SK-N-MC (cell line): ENCODE data around the gene RNF8.
"Not testable (repeated sequence)": the region's sequence is repeated elsewhere in the genome, so short reads cannot be mapped to it uniquely, and the experiment has no call there.

Experiments used
- DNase-seq: peaks from one replicate; pipeline ENCODE4 v3.0.0-alpha.2; 2011; ENCODE audit warnings: low read depth, low spot score
- H3K27ac ChIP-seq: fragments of 200-600 bp; sonication (generic); 2 replicates; pipeline ENCODE4 v1.5.1; 2016; ENCODE audit warnings: mixed run types
- H3K36me3 ChIP-seq: fragments of 200-600 bp; sonication (generic); 2 replicates; pipeline ENCODE4 v1.6.1; 2017; ENCODE audit warnings: antibody characterized with exemption, low read length, mixed read lengths; ENCODE audit not compliant: insufficient read depth
- H3K4me3 ChIP-seq: fragments of 200-600 bp; sonication (generic); 2 replicates; pipeline ENCODE4 v1.5.1; 2016
- H3K9ac ChIP-seq: fragments of 200-600 bp; sonication (generic); 2 replicates; pipeline ENCODE4 v1.8.0; 2017; ENCODE audit warnings: mixed run types, mixed read lengths; ENCODE audit not compliant: insufficient read length
- H3K9me3 ChIP-seq: fragments of 200-600 bp; sonication (generic); 2 replicates; pipeline ENCODE4 v1.6.1; 2017; ENCODE audit warnings: low read depth, mild to moderate bottlenecking, antibody characterized with exemption, low read length, moderate library complexity, mixed read lengths
- EZH2 ChIP-seq: fragments of 200-600 bp; sonication (generic); IDR thresholded peaks from one replicate; pipeline ENCODE4 v1.6.1; 2017; ENCODE audit warnings: antibody characterized with exemption
- FOXP2 ChIP-seq: optimal IDR thresholded peaks from 2 replicates; pipeline ENCODE3; 2011; ENCODE audit warnings: mild to moderate bottlenecking, moderate library complexity; ENCODE audit not compliant: insufficient read depth; ENCODE audit errors: extremely low read length, control extremely low read depth
- POLR2AphosphoS5 ChIP-seq: IDR thresholded peaks from 2 replicates; pipeline ENCODE4 v1.6.1; 2012; ENCODE audit warnings: mild to moderate bottlenecking, low read depth, low read length, borderline replicate concordance

RNF8 gene

DNA sequence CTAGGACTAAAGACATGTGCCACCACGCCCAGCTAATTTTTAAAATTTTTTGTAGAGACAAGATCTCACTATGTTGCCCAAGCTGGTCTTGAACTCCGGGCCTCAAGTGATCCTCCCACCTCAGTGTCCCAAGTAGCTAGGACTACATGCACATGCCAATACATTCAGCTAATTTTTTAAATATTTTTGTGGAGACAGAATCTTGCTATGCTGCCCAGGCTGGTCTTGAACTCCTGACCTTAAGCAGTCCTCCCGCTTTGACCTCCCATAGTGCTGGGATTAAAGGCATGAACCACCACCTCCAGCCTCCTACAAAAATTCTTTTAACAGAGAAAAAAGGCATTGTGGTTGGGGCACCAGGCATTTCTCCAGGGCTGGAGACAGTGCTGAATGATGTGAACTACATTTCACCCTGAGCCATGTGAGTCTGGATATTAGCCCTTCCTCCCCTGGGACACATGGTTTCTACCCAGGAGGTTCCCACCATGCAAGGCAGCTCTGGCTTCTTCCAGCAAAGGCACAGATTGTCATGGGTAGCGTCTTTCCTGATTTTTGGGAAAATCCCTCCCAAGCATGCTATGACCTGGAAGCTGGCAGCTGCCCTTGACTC lies 42.9 kb downstream of the RNF8 start:
- DNase-seq, result no peak
- TF ChIP-seq POLR2AphosphoS5 (no peak), FOXP2 (no peak), EZH2 (no peak)
- Histone ChIP-seq H3K9me3 (no peaks in the 10 kb centered on the region), H3K4me3 (no peak overlapping the region), H3K36me3 (0 out of 2 replicates have a peak, but pooled peaks cover 5% of the 10 kb centered on the region), H3K9ac (no peak overlapping the region), H3K27ac (no peak overlapping the region)

DNA sequence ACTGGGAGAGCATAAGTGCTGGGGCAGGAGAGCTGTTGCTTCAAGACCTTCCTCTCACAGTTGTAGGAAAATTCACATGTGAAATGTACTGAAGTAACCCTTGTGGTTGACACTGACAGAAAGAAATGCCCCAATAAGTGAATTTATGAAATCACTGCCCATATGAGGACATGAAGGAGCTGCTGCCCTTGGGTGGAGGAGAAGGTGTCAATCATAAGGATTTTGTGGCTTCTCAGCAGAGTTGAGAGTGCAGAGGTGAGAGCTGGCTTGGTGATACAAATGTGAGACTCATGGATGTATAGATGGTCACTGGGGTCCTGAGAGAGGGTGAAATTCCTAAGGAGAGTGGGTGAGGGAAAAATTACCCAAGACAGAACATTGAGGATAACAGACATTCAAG lies 45.3 kb downstream of the RNF8 start:
- H3K36me3 ChIP-seq, result no peaks in the 10 kb centered on the region
- peak overlapping the region; percentile 60; the same call in 1 of the 2 replicates for H3K27ac ChIP-seq
- H3K4me3 ChIP-seq, result no peak overlapping the region
- TF ChIP-seq FOXP2, result no peak
- TF ChIP-seq POLR2AphosphoS5, result no peak
- TF ChIP-seq EZH2, result no peak
- DNase-seq, result no peak
- H3K9me3 ChIP-seq, result no peaks in the 10 kb centered on the region
- no peak overlapping the region for H3K9ac ChIP-seq

DNA sequence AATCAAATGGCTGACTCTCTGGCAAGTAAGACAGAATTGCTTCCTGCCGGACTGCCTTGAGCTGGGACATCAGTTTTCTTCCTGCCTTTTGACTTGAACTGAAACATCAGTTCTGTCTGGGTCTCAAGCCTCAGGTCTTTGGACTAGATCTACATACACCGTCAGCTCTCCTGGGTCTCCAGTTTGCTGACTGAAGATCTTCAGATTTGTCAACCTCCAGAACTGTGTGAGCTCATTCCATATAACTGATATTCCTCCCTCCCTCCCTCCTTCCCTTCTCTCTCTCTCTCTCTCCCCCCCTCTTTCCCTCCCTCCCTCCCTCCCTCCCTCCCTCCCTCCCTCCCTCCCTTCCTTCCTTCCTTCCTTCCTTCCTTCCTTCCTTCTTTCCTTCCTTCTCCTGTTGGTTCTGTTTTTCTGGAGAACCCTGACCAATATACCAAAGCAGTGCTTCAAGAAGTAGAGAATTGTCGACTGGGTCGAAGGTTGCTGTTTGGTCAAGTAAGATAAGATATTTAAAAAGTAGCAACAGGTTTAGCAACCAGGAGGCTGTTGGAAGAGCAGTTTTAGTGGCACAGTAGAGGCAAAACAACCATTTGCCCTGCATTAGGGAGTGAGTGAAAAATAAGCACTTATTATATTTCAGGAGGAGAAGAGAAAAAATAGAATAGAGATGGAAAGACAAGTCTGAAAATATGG lies 46.2 kb downstream of the RNF8 start:
- no peak for DNase-seq
- H3K27ac ChIP-seq, result peak overlapping the region; percentile 60; the same call in 1 of the 2 replicates
- TF ChIP-seq POLR2AphosphoS5 (no peak), FOXP2 (no peak), EZH2 (no peak)
- H3K4me3 ChIP-seq, result no peak overlapping the region
- no peaks in the 10 kb centered on the region for H3K9me3 ChIP-seq
- no peak overlapping the region for H3K9ac ChIP-seq
- H3K36me3 ChIP-seq, result no peaks in the 10 kb centered on the region

DNA sequence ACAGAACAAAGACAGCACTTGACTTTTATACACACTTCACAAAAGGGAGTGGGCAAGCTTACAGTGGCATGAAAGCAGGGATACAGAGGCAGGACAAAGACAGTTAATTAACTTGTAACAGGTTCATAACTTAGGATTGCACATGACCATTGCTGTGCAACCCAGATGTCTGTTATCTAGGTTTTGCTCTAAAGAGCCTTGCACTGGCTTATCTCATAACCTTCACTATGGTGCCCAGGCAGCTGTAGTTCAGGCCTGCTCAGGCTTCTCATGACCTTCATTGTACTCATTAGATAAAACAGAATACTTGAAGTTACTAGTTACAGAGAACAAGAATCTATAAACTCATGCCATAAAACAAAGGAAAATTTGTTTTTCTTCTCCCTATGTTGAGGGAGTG lies 47.9 kb downstream of the RNF8 start:
- H3K9ac ChIP-seq, DNase-seq, H3K4me3 ChIP-seq, H3K36me3 ChIP-seq, H3K27ac ChIP-seq, H3K9me3 ChIP-seq: not testable (repeated sequence)

GRCh38 chr6:37406726-37407341 lies 53.1 kb downstream of the RNF8 start:
- H3K9me3 ChIP-seq, result no peaks in the 10 kb centered on the region
- no peaks in the 10 kb centered on the region for H3K36me3 ChIP-seq
- H3K9ac ChIP-seq, result no peak overlapping the region
- H3K27ac ChIP-seq, result no peak overlapping the region
- TF ChIP-seq FOXP2 (no peak), EZH2 (no peak), POLR2AphosphoS5 (no peak)
- DNase-seq, result no peak
- no peak overlapping the region for H3K4me3 ChIP-seq

GRCh38 chr6:37407948-37408347 lies 54.2 kb downstream of the RNF8 start:
- TF ChIP-seq EZH2 (no peak), FOXP2 (no peak), POLR2AphosphoS5 (no peak)
- DNase-seq, result no peak
- Histone ChIP-seq H3K27ac (no peak overlapping the region), H3K36me3 (no peaks in the 10 kb centered on the region), H3K9me3 (no peaks in the 10 kb centered on the region), H3K4me3 (no peak overlapping the region), H3K9ac (no peak overlapping the region)

GRCh38 chr6:37409501-37409900 lies 55.7 kb downstream of the RNF8 start:
- Histone ChIP-seq H3K4me3 (no peak overlapping the region), H3K9me3 (no peaks in the 10 kb centered on the region), H3K27ac (no peak overlapping the region), H3K36me3 (no peaks in the 10 kb centered on the region), H3K9ac (no peak overlapping the region)
- no peak for DNase-seq
- no peak for TF ChIP-seq FOXP2
- TF ChIP-seq POLR2AphosphoS5, result no peak
- no peak for TF ChIP-seq EZH2

DNA sequence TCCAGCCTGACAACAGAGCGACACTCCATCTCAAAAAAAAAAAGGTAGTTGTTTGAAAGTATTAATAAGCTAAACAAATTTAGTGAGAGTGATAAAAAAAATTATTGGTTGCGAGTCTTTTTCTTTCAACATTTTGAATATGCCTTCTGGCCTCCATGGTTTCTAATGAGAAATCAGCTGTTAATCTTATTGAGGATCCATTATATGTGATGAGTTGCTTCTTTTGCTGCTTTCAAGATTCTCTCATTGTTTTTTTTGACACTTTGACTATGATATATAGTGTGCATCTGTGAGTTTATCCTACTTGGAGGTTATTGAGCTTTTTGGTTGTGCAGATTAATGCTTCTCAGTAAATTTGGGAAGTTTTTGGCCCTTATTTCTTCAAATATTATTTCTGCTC lies 63.6 kb downstream of the RNF8 start:
- no peak overlapping the region for H3K27ac ChIP-seq
- H3K9ac ChIP-seq, result no peak overlapping the region
- H3K4me3 ChIP-seq, result no peak overlapping the region
- DNase-seq, result no peak
- no peak for TF ChIP-seq EZH2
- no peak for TF ChIP-seq FOXP2
- H3K36me3 ChIP-seq, result no peaks in the 10 kb centered on the region
- H3K9me3 ChIP-seq, result no peaks in the 10 kb centered on the region

DNA sequence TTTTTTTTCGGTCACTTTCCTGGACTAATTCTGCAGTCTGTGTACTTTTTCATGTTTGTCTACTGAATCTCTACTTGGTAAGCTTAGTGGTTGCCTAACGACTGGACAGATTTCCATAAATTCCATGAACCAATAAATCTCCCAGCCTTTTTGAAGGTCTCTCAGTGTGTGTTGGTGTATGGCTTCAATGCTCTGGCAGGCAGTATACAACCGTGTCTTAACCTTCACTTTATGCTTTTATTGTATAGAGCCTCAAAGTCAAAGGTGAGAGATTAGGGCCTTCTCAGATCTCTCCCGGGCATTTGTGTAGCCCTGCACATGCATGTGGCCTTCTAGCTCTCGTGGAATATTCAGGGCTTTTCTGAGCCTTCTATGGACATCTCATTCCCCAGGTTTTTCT lies 64.9 kb downstream of the RNF8 start:
- Histone ChIP-seq H3K9ac (no peak overlapping the region), H3K9me3 (no peaks in the 10 kb centered on the region), H3K4me3 (no peak overlapping the region), H3K27ac (no peak overlapping the region), H3K36me3 (no peaks in the 10 kb centered on the region)
- TF ChIP-seq EZH2 (no peak), FOXP2 (no peak), POLR2AphosphoS5 (no peak)
- DNase-seq, result no peak
